ENCODE data around the gene IGF2R.
A peak's percentile ranks its signal among the peaks of the same experiment; 100 is the strongest.
"Not testable (repeated sequence)": the region's sequence is repeated elsewhere in the genome, so short reads cannot be mapped to it uniquely, and the experiment has no call there.

IGF2R gene

GRCh38 chr6:160086754-160087153, 117.9 kb downstream of the IGF2R start:
- no peak for DNase-seq (ENCODE audit: low read depth)
- no peak overlapping the region for H3K4me3 ChIP-seq (ENCODE audit: low read depth, low read length)
- TF ChIP-seq CTCF (IDR thresholded peaks at IDR 0.05; ENCODE audit: low read depth, low read length) (no peak), POLR2A (IDR thresholded peaks at IDR 0.05; ENCODE audit: extremely low read depth, insufficient read length) (no peak), MYC (IDR thresholded peaks at IDR 0.05; ENCODE audit: low read depth, low read length) (no peak)
- TF ChIP-seq, protein P1, sequence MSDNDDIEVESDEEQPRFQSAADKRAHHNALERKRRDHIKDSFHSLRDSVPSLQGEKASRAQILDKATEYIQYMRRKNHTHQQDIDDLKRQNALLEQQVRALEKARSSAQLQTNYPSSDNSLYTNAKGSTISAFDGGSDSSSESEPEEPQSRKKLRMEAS (IDR thresholded peaks at IDR 0.05; ENCODE audit: low read depth, low read length) = no peak

GRCh38 chr6:160088069-160088783, 119.3 kb downstream of the IGF2R start:
- no peak overlapping the region for H3K4me3 ChIP-seq (ENCODE audit: low read depth, low read length)
- TF ChIP-seq POLR2A (IDR thresholded peaks at IDR 0.05; ENCODE audit: extremely low read depth, insufficient read length) (no peak), CTCF (IDR thresholded peaks at IDR 0.05; ENCODE audit: low read depth, low read length) (peak; percentile 57), MYC (IDR thresholded peaks at IDR 0.05; ENCODE audit: low read depth, low read length) (no peak)
- TF ChIP-seq, protein P1 (IDR thresholded peaks at IDR 0.05; ENCODE audit: low read depth, low read length) = no peak
- DNase-seq (ENCODE audit: low read depth) = peak; percentile 20

DNA sequence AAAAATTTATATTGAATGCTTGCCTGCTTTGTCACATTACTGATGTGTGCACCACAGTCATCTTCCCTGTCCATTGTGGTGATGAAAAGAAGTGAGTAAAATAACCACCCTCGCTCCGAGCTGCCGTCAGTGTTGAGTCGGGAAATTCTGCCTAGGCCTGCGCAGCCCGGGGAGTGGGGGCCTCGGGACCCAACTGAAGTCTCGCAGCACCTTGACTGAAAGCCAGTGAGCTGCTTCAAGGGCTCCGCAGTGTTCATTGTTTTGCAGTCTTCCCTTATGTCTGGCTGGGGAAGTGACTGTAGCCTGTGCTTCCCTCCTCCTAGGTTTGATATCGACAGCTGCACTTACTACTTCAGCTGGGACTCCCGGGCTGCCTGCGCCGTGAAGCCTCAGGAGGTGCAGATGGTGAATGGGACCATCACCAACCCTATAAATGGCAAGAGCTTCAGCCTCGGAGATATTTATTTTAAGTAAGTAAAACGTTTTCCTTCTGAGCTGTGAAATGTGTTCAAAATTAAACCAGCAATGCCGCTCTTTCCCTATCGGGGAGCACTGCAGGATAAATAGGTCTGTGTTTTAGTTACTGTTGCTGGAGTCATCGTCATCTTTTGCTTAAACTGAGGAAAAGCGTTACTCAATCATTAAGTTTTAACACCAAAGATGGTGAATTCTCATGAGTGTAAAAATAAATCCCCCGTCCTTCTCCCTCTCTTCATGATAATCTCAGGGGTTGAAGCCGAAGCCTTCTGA, 120.1 kb downstream of the IGF2R start:
- H3K4me3 ChIP-seq (ENCODE audit: low read depth, low read length) = no peak overlapping the region
- no peak for TF ChIP-seq POLR2A (IDR thresholded peaks at IDR 0.05; ENCODE audit: extremely low read depth, insufficient read length)
- TF ChIP-seq MYC (IDR thresholded peaks at IDR 0.05; ENCODE audit: low read depth, low read length) = no peak
- TF ChIP-seq CTCF (IDR thresholded peaks at IDR 0.05; ENCODE audit: low read depth, low read length) = no peak
- TF ChIP-seq, protein P1 (IDR thresholded peaks at IDR 0.05; ENCODE audit: low read depth, low read length) = no peak
- DNase-seq (ENCODE audit: low read depth) = no peak

DNA sequence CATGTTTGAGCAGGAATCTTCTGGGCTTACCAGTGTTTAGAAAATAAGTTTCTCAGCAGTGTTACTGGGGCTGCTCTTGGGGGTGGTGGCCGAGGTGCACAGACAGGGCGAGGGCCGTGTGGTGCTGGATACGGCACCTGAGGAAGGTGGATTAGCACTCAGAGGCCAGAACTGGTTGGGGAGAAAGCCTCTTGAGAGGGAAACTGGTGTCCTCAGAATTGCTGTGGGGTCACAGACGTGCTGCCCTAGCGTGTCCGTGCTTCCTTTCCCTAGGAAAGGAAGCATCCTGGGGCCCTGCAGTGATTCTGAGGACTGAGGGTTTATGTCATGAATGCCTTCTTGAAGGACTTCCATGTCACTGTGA, 120.6 kb downstream of the IGF2R start:
- TF ChIP-seq, protein P1 (IDR thresholded peaks at IDR 0.05; ENCODE audit: low read depth, low read length) = no peak
- TF ChIP-seq MYC (IDR thresholded peaks at IDR 0.05; ENCODE audit: low read depth, low read length) = no peak
- no peak for TF ChIP-seq CTCF (IDR thresholded peaks at IDR 0.05; ENCODE audit: low read depth, low read length)
- TF ChIP-seq POLR2A (IDR thresholded peaks at IDR 0.05; ENCODE audit: extremely low read depth, insufficient read length) = no peak
- no peak for DNase-seq (ENCODE audit: low read depth)
- no peak overlapping the region for H3K4me3 ChIP-seq (ENCODE audit: low read depth, low read length)

DNA sequence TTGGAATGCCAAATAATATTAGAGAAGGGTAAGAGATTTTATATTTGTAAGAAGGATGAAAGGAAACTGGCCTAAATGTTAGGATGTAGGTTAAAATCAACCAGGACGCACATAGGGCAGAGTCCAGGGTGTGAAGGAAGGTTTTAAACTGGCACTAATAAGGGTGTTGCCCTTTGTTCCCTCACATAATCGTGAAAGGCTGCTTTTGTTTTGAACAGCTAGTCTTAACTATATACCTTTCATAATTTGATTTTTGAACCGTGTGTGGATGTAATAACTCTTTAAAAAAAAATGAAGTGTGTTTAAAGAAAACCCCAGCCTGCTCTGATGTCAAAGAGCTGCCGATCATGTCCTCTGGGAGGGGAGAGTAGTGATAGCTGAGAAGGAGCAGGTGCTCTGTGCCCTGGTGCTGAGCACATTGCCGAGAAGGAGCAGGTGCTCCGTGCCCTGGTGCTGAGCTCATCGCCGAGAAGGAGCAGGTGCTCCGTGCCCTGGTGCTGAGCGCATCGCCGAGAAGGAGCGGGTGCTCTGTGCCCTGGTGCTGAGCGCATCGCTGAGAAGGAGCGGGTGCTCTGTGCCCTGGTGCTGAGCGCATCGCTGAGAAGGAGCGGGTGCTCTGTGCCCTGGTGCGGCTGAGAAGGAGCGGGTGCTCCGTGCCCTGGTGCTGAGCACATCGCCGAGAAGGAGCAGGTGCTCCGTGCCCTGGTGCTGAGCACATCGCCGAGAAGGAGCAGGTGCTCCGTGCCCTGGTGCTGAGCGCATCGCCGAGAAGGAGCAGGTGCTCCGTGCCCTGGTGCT, 121.8 kb downstream of the IGF2R start:
- not testable (repeated sequence) for DNase-seq (ENCODE audit: low read depth); H3K4me3 ChIP-seq (ENCODE audit: low read depth, low read length)

GRCh38 chr6:160092176-160092575, 123.3 kb downstream of the IGF2R start:
- DNase-seq (ENCODE audit: low read depth); H3K4me3 ChIP-seq (ENCODE audit: low read depth, low read length): not testable (repeated sequence)
